Endodermal cell (in vitro differentiated cells): ENCODE measurements around the gene GPR142. TPM values are rescaled to one million over a fixed set of nuclear protein-coding genes. Genes with fewer than 3 reads are reported as not detected.

ENCODE experiments used
- DNase-seq: peaks from one replicate; pipeline ENCODE4 v3.0.0-alpha.2; 2017
- H3K27ac ChIP-seq: 2 replicates; pipeline ENCODE4 v1.5.1; 2013; ENCODE audit warnings: mild to moderate bottlenecking, low read depth, low read length, moderate library complexity
- H3K27me3 ChIP-seq: 2 replicates; pipeline ENCODE4 v1.6.1; 2013; ENCODE audit warnings: mild to moderate bottlenecking, low read length, moderate library complexity; ENCODE audit not compliant: insufficient read depth, control insufficient read depth, poor library complexity, severe bottlenecking
- H3K36me3 ChIP-seq: 2 replicates; pipeline ENCODE4 v1.7.0; 2013; ENCODE audit warnings: mild to moderate bottlenecking, low read length, moderate library complexity; ENCODE audit not compliant: control insufficient read depth, insufficient read depth
- H3K4me1 ChIP-seq: one replicate; pipeline ENCODE4 v1.7.0; 2013; ENCODE audit warnings: low read length; ENCODE audit not compliant: control insufficient read depth, insufficient read depth
- H3K4me3 ChIP-seq: 2 replicates; pipeline ENCODE4 v1.5.1; 2013; ENCODE audit warnings: mild to moderate bottlenecking, low read length, moderate library complexity
- H3K9ac ChIP-seq: 2 replicates; pipeline ENCODE4 v1.6.1; 2013; ENCODE audit warnings: mild to moderate bottlenecking, low read length, moderate library complexity; ENCODE audit not compliant: poor library complexity, severe bottlenecking; ENCODE audit errors: extremely low read depth
- H3K9me3 ChIP-seq: 2 replicates; pipeline ENCODE4 v1.6.1; 2013; ENCODE audit warnings: mild to moderate bottlenecking, low read length, moderate library complexity; ENCODE audit not compliant: control insufficient read depth
- H3K27ac Mint-ChIP-seq: 2 replicates; pipeline ENCODE4 v1.8.0; 2020; ENCODE audit warnings: mixed read lengths
- H3K27me3 Mint-ChIP-seq: 2 replicates; pipeline ENCODE4 v1.8.0; 2021; ENCODE audit warnings: mild to moderate bottlenecking, mixed read lengths; ENCODE audit not compliant: insufficient read depth
- H3K36me3 Mint-ChIP-seq: 2 replicates; pipeline ENCODE4 v1.8.0; 2020; ENCODE audit warnings: low read depth, mixed read lengths
- H3K4me1 Mint-ChIP-seq: 2 replicates; pipeline ENCODE4 v1.8.0; 2020; ENCODE audit warnings: mixed read lengths
- H3K4me3 Mint-ChIP-seq: 2 replicates; pipeline ENCODE4 v1.8.0; 2020; ENCODE audit warnings: mild to moderate bottlenecking, moderate library complexity, mixed read lengths
- H3K9me3 Mint-ChIP-seq: 2 replicates; pipeline ENCODE4 v1.8.0; 2020; ENCODE audit warnings: mild to moderate bottlenecking, mixed read lengths
- WGBS, 2 experiments: methylation state at CpG; one replicate each; pipeline versions ENCODE4 v1.1.5 to v1.1.7; 2013; ENCODE audit warnings: missing lambda C conversion rate in 2 of 2, mixed read lengths in 1 of 2; ENCODE audit not compliant: insufficient coverage in 1 of 2, insufficient read length in 1 of 2; 5-methylcytosine and 5-hydroxymethylcytosine counted together
- total RNA-seq, 2 donors: library from RNA; stranded (reverse); fragmentation: NEBNext Ultra II Directional in 1 of 2; extraction: Animal tissue kit (Norgen Biotek cat#: 25700) in 1 of 2; gene quantifications; 2 replicates in 1 of 2; 3 replicates in 1 of 2; pipeline ENCODE4 v1.2.1, GENCODE V29; 2021
- TF ChIP-seq, protein P1 (sequence below): fragments of 200-600 bp; sonication (generic); conservative IDR thresholded peaks from 2 replicates; pipeline ENCODE4 v1.5.0; 2021; ENCODE audit warnings: antibody characterized with exemption, mild to moderate bottlenecking

Gene GPR142
- total RNA-seq, 2 donors from 2014 or later, result 0.29 to 0.92 TPM

- Mint-ChIP-seq H3K27me3 (peaks cover 34% of the 10 kb centered on the region), H3K4me3 (no peak overlapping the region), H3K36me3 (no peaks in the 10 kb centered on the region), H3K9me3 (no peaks in the 10 kb centered on the region), H3K4me1 (peaks cover 2% of the 10 kb centered on the region), H3K27ac (no peak overlapping the region)
- Histone ChIP-seq H3K4me3 (no peak overlapping the region), H3K9me3 (no peaks in the 10 kb centered on the region), H3K36me3 (no peaks in the 10 kb centered on the region), H3K4me1 (no peaks in the 10 kb centered on the region), H3K9ac (no peak overlapping the region), H3K27ac (no peak overlapping the region), H3K27me3 (peaks cover 24% of the 10 kb centered on the region)
- DNase-seq, result no peak
- TF ChIP-seq, protein P1, sequence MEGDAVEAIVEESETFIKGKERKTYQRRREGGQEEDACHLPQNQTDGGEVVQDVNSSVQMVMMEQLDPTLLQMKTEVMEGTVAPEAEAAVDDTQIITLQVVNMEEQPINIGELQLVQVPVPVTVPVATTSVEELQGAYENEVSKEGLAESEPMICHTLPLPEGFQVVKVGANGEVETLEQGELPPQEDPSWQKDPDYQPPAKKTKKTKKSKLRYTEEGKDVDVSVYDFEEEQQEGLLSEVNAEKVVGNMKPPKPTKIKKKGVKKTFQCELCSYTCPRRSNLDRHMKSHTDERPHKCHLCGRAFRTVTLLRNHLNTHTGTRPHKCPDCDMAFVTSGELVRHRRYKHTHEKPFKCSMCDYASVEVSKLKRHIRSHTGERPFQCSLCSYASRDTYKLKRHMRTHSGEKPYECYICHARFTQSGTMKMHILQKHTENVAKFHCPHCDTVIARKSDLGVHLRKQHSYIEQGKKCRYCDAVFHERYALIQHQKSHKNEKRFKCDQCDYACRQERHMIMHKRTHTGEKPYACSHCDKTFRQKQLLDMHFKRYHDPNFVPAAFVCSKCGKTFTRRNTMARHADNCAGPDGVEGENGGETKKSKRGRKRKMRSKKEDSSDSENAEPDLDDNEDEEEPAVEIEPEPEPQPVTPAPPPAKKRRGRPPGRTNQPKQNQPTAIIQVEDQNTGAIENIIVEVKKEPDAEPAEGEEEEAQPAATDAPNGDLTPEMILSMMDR, result no peak
- WGBS, 2 experiments, result 93 to 100% methylated on average over 1 to 13 of the region's 13 CpGs
These were observed 21.7 kb upstream of the GPR142 start for GRCh38 chr17:74345433-74346241.

GRCh38 chr17:74347646-74348045 is 19.7 kb upstream of the GPR142 start:
- no peak for DNase-seq
- Mint-ChIP-seq H3K4me1 (no peaks in the 10 kb centered on the region), H3K36me3 (no peaks in the 10 kb centered on the region), H3K27me3 (peaks cover 54% of the 10 kb centered on the region), H3K27ac (no peak overlapping the region), H3K9me3 (no peaks in the 10 kb centered on the region), H3K4me3 (no peak overlapping the region)
- Histone ChIP-seq H3K9me3 (no peaks in the 10 kb centered on the region), H3K27me3 (peaks cover 44% of the 10 kb centered on the region), H3K4me1 (no peaks in the 10 kb centered on the region), H3K9ac (no peak overlapping the region), H3K36me3 (no peaks in the 10 kb centered on the region), H3K27ac (no peak overlapping the region), H3K4me3 (no peak overlapping the region)
- WGBS, 2 experiments, result 89 to 95% methylated on average over 13 to 14 of the region's 14 CpGs
- TF ChIP-seq, protein P1, result no peak

GRCh38 chr17:74349120-74349519 is 18.2 kb upstream of the GPR142 start:
- Mint-ChIP-seq H3K4me3 (no peak overlapping the region), H3K27me3 (peaks cover 69% of the 10 kb centered on the region), H3K36me3 (no peaks in the 10 kb centered on the region), H3K9me3 (no peaks in the 10 kb centered on the region), H3K27ac (no peak overlapping the region), H3K4me1 (no peaks in the 10 kb centered on the region)
- no peak overlapping the region for H3K27ac ChIP-seq
- peaks cover 59% of the 10 kb centered on the region for H3K27me3 ChIP-seq
- 89 to 96% methylated on average over 17 to 19 of the region's 19 CpGs for WGBS, 2 experiments
- H3K4me3 ChIP-seq, result no peak overlapping the region
- TF ChIP-seq, protein P1, result no peak
- H3K36me3 ChIP-seq, result no peaks in the 10 kb centered on the region
- no peak overlapping the region for H3K9ac ChIP-seq
- H3K9me3 ChIP-seq, result no peaks in the 10 kb centered on the region
- no peaks in the 10 kb centered on the region for H3K4me1 ChIP-seq
- DNase-seq, result no peak
